ENCODE measurements around the gene TAMALIN. TPM values are rescaled to one million over a fixed set of nuclear protein-coding genes. Genes with fewer than 3 reads are reported as not detected.

Gene TAMALIN
- total RNA-seq, 4 donors from 2014 or later = 11.5 to 14.5 (median 12.5) TPM

DNA sequence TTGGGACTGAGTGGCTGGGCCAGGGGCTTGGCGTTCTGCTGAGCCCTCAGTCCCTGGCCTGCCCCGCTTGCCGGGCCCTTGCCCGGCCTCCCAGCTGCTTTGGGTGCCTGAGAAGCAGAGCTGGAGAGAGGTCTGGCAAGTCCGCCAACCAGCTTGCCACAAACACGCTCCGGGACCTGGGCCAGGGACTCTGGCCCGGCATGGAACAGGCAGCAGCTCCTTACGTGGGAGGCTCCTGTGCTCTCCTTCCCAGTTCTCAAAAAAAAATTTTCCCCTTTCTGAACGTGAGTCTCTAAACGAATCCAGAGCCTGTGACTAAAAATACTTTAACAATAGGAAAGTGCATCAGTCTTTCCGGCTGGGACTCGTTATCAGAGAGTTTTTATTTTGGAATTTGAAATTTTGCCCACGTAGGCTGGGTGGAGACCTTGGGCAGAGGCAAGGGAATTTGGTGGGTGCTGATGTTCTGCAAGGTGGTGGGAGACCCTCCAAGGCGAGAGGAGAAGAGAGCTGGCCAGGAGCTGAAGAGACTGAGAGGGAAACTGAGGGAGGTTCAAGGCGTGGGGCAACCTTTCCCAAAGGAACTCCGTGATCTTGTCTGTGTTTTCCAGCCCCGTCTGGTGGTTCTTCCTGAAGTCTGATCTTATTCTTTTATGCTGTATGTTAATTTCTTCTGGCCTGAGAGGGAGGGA, 37.7 kb downstream of the TAMALIN start:
- no peaks in the 10 kb centered on the region for H3K9me3 ChIP-seq
- no peaks in the 10 kb centered on the region for H3K27me3 ChIP-seq
- no peaks in the 10 kb centered on the region for H3K36me3 ChIP-seq
- H3K4me3 ChIP-seq = no peak overlapping the region
- TF ChIP-seq EP300 (IDR thresholded peaks at IDR 0.05) (no peak), POLR2A (IDR thresholded peaks at IDR 0.05) (no peak), POLR2AphosphoS5 (IDR thresholded peaks at IDR 0.05) (no peak)
- TF ChIP-seq, protein P1, sequence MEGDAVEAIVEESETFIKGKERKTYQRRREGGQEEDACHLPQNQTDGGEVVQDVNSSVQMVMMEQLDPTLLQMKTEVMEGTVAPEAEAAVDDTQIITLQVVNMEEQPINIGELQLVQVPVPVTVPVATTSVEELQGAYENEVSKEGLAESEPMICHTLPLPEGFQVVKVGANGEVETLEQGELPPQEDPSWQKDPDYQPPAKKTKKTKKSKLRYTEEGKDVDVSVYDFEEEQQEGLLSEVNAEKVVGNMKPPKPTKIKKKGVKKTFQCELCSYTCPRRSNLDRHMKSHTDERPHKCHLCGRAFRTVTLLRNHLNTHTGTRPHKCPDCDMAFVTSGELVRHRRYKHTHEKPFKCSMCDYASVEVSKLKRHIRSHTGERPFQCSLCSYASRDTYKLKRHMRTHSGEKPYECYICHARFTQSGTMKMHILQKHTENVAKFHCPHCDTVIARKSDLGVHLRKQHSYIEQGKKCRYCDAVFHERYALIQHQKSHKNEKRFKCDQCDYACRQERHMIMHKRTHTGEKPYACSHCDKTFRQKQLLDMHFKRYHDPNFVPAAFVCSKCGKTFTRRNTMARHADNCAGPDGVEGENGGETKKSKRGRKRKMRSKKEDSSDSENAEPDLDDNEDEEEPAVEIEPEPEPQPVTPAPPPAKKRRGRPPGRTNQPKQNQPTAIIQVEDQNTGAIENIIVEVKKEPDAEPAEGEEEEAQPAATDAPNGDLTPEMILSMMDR (IDR thresholded peaks at IDR 0.05) = no peak
- WGBS = 15% methylated on average over 16 of the region's 18 CpGs
- peaks cover 54% of the 10 kb centered on the region for H3K4me1 ChIP-seq
- H3K27ac ChIP-seq = peak overlapping the region; percentile 74
- DNase-seq (ENCODE audit: low spot score in 2 of 2) = peak; percentile 89 to 90

GRCh38 chr12:52045794-52046199, 39.1 kb downstream of the TAMALIN start:
- no peak for DNase-seq (ENCODE audit: low spot score in 2 of 2)
- Histone ChIP-seq H3K27me3 (no peaks in the 10 kb centered on the region), H3K27ac (peak overlapping the region; percentile 74), H3K36me3 (no peaks in the 10 kb centered on the region), H3K9me3 (no peaks in the 10 kb centered on the region), H3K4me3 (no peak overlapping the region), H3K4me1 (peaks cover 66% of the 10 kb centered on the region)
- TF ChIP-seq POLR2AphosphoS5 (IDR thresholded peaks at IDR 0.05) = no peak
- no peak for TF ChIP-seq POLR2A (IDR thresholded peaks at IDR 0.05)
- no peak for TF ChIP-seq EP300 (IDR thresholded peaks at IDR 0.05)
- WGBS = 67% methylated on average over 1 of the region's 4 CpGs

DNA sequence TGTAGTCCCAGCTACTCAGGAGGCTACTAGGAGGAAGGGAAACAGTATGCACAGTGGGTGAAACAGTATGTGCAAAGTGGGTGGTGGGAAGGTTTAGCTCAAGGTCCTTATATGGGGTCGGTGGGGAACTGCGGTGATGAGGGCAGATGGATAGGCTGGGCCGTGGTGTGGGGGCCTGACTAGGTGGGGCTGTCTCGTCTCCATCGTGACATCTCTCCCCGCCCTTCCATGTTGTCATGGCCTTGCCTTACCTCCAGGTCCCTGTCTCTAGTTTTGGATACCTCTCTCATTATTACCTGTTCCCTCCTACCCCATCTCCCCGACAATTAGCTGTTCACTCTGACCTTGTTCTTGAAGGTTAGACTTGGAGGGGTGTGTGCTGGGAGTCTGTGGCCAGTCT, 40.1 kb downstream of the TAMALIN start:
- WGBS = 84% methylated on average over 7 of the region's 7 CpGs

DNA sequence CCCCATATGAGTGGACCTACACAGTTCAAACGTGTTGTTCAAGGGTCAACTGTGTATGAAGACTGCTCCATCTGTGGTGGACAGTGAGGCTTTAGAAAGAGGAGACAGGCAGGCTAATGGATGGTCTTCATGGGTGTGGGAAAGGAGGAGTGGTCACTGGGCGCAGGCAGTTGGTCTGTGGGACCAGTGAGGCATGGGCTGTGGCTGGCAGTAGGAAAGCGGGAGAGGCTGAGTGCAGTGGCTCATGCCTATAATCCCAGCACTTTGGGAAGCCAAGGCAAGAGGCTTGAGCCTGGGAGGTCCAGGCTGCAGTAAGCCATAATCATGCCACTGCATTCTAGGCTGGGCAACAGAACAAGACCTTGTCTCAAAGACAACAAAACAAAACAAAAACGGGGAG, 42.5 kb downstream of the TAMALIN start:
- peaks cover 64% of the 10 kb centered on the region for H3K4me1 ChIP-seq
- no peak for TF ChIP-seq POLR2A (IDR thresholded peaks at IDR 0.05)
- no peak for TF ChIP-seq EP300 (IDR thresholded peaks at IDR 0.05)
- TF ChIP-seq, protein P1 (IDR thresholded peaks at IDR 0.05) = no peak
- TF ChIP-seq POLR2AphosphoS5 (IDR thresholded peaks at IDR 0.05) = no peak
- WGBS = 76% methylated on average over 4 of the region's 4 CpGs
- DNase-seq (ENCODE audit: low spot score in 2 of 2) = no peak
- H3K36me3 ChIP-seq = peaks cover 8% of the 10 kb centered on the region
- no peaks in the 10 kb centered on the region for H3K27me3 ChIP-seq
- no peak overlapping the region for H3K27ac ChIP-seq
- H3K9me3 ChIP-seq = no peaks in the 10 kb centered on the region
- no peak overlapping the region for H3K4me3 ChIP-seq

More for the DNA sequence above, 40.1 kb downstream of the TAMALIN start:
- no peak overlapping the region for H3K4me3 ChIP-seq
- no peak for TF ChIP-seq POLR2A (IDR thresholded peaks at IDR 0.05)
- TF ChIP-seq POLR2AphosphoS5 (IDR thresholded peaks at IDR 0.05) = no peak
- TF ChIP-seq EP300 (IDR thresholded peaks at IDR 0.05) = no peak
- TF ChIP-seq, protein P1 (IDR thresholded peaks at IDR 0.05) = no peak
- peaks cover 63% of the 10 kb centered on the region for H3K4me1 ChIP-seq
- DNase-seq (ENCODE audit: low spot score in 2 of 2) = no peak
- H3K9me3 ChIP-seq = no peaks in the 10 kb centered on the region
- H3K27me3 ChIP-seq = no peaks in the 10 kb centered on the region
- H3K36me3 ChIP-seq = no peaks in the 10 kb centered on the region
- H3K27ac ChIP-seq = no peak overlapping the region

GRCh38 chr12:52049688-52050087, 42.9 kb downstream of the TAMALIN start:
- H3K27me3 ChIP-seq = no peaks in the 10 kb centered on the region
- peaks cover 60% of the 10 kb centered on the region for H3K4me1 ChIP-seq
- no peaks in the 10 kb centered on the region for H3K9me3 ChIP-seq
- no peak for TF ChIP-seq EP300 (IDR thresholded peaks at IDR 0.05)
- TF ChIP-seq POLR2AphosphoS5 (IDR thresholded peaks at IDR 0.05) = no peak
- no peak for TF ChIP-seq POLR2A (IDR thresholded peaks at IDR 0.05)
- TF ChIP-seq, protein P1 (IDR thresholded peaks at IDR 0.05) = no peak
- DNase-seq (ENCODE audit: low spot score in 2 of 2) = no peak
- H3K4me3 ChIP-seq = no peak overlapping the region
- H3K36me3 ChIP-seq = peaks cover 11% of the 10 kb centered on the region
- 85% methylated on average over 5 of the region's 5 CpGs for WGBS
- H3K27ac ChIP-seq = peak overlapping the region; percentile 95

Data from suprapubic skin (tissue), 4 donors.